Activated CD4-positive, alpha-beta memory T cell treated with anti-CD3 and anti-CD28 coated beads, Interleukin-2, amount 10 ng/mL, durations not matched to agents 7 days and 5 days (primary cell): ENCODE data around the gene FOXN3. TPM values are rescaled to one million over a fixed set of nuclear protein-coding genes. Genes with fewer than 3 reads are reported as not detected.
"Not testable (repeated sequence)": the region's sequence is repeated elsewhere in the genome, so short reads cannot be mapped to it uniquely, and the experiment has no call there.

Experiments
- CTCF ChIA-PET: fragments of 350-600 bp; sonication (Branson Sonifier 250); formaldehyde crosslinking; loops from one replicate; lab custom pipeline; 2021; ENCODE audit warnings: antibody characterized with exemption, inconsistent platforms; lab: Charles Lee
- POLR2A ChIA-PET: fragments of 350-600 bp; sonication (Branson Sonifier 250); formaldehyde crosslinking; loops from one replicate; lab custom pipeline; 2021; ENCODE audit warnings: antibody characterized with exemption; lab: Charles Lee
- DNase-seq: peaks from one replicate; pipeline ENCODE4 v3.0.0-alpha.2; 2020
- H3K27ac Mint-ChIP-seq: one replicate; pipeline ENCODE4 v1.8.0; 2021; ENCODE audit warnings: mild to moderate bottlenecking, mixed read lengths
- H3K27me3 Mint-ChIP-seq: one replicate; pipeline ENCODE4 v1.8.0; 2021; ENCODE audit warnings: mixed read lengths
- H3K36me3 Mint-ChIP-seq: one replicate; pipeline ENCODE4 v1.8.0; 2021; ENCODE audit warnings: low read depth, mixed read lengths
- H3K4me1 Mint-ChIP-seq: one replicate; pipeline ENCODE4 v1.8.0; 2021; ENCODE audit warnings: mixed read lengths
- H3K4me3 Mint-ChIP-seq: one replicate; pipeline ENCODE4 v1.8.0; 2021; ENCODE audit warnings: mild to moderate bottlenecking, mixed read lengths
- H3K9me3 Mint-ChIP-seq: one replicate; pipeline ENCODE4 v1.8.0; 2021; ENCODE audit warnings: mixed read lengths
- total RNA-seq, 2 experiments: library from RNA; stranded (reverse); gene quantifications; one replicate each; pipeline ENCODE4 v1.2.3, GENCODE V29; 2021

The FOXN3 gene
- total RNA-seq, 2 experiments from 2014 or later: 73.1 to 78.3 TPM

DNA sequence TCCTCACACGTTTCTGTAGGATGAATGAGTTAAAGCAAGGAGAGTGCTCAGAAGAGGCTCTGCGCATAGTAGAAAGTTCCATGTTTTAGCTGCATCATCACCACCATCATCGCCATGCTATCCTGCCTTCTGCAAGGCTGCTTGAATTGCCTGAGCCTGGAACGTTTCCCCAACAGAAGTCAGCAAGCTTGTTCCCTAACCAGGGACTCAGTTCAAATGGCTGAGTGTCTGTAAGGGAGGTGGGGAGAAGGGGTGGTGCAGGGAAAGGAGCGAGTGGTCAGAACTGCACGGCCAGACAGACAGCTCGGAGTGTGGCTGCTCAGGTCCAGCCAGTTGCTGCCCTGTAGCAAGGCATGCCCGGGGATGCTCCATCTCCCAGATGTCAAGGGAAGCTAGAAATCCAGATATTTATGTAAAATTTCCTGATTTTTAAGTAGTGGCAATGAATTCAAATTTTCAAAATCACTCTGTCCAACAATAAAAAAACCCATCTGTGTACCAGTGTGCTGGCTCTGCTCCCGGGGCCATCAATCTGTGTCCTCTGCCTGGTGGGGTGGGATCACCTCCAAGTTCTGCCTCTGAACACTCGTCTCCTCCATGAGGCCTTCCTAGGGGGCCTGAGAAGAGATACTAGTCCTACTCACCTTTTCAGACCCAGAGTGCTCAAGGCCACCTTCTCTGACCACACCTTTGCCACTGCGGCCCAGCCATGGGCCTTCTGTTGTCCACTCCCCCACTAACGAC lies 162.7 kb downstream of the FOXN3 start:
- Mint-ChIP-seq H3K27me3 (no peaks in the 10 kb centered on the region), H3K36me3 (peaks cover 36% of the 10 kb centered on the region), H3K27ac (no peak overlapping the region), H3K4me3 (no peak overlapping the region), H3K9me3 (no peaks in the 10 kb centered on the region), H3K4me1 (no peaks in the 10 kb centered on the region)
- no peak for DNase-seq
- POLR2A ChIA-PET: no interaction called here
- CTCF ChIA-PET: no interaction called here

DNA sequence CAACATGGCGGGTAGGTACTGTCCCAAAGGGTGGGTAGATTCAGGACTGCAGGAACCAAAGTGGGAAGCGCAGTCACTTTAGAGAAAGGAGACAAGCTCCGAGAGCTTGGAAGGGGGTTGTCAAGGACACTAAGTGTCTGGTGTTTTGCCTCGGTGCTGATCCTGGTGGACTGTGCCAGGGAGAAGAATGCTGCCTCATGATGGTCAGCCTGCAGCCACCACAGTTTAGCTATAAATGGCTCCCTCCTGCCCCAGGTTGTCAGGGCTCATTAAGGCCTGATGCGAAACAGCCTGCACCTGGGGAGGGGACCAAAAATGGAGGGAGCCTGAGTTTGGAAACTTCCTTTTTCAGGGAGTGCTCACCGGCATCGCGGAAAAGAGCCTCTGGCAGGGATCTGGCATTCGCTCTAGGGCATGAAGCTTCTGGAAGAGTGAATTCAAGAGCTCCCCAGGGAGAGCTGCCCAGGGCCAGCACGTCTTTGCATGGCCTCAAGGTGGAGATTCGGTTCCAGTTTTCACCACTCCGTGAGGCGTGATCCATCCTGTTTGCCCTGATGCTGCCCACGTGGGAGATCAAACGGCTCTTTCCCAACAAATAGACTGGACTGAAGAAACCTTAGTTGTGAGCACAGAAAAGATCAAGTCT lies 164.0 kb downstream of the FOXN3 start:
- Mint-ChIP-seq H3K9me3 (no peaks in the 10 kb centered on the region), H3K4me1 (no peaks in the 10 kb centered on the region), H3K27ac (no peak overlapping the region), H3K4me3 (no peak overlapping the region), H3K36me3 (peaks cover 35% of the 10 kb centered on the region), H3K27me3 (no peaks in the 10 kb centered on the region)
- ChIA-PET POLR2A (no interaction called here), CTCF (no interaction called here)
- no peak for DNase-seq

GRCh38 chr14:89251061-89251460 lies 166.0 kb downstream of the FOXN3 start:
- ChIA-PET POLR2A (no interaction called here), CTCF (no interaction called here)
- no peak overlapping the region for H3K4me3 Mint-ChIP-seq
- no peak overlapping the region for H3K27ac Mint-ChIP-seq
- H3K36me3 Mint-ChIP-seq: peaks cover 27% of the 10 kb centered on the region
- no peaks in the 10 kb centered on the region for H3K27me3 Mint-ChIP-seq
- no peak for DNase-seq
- H3K4me1 Mint-ChIP-seq: no peaks in the 10 kb centered on the region
- no peaks in the 10 kb centered on the region for H3K9me3 Mint-ChIP-seq

DNA sequence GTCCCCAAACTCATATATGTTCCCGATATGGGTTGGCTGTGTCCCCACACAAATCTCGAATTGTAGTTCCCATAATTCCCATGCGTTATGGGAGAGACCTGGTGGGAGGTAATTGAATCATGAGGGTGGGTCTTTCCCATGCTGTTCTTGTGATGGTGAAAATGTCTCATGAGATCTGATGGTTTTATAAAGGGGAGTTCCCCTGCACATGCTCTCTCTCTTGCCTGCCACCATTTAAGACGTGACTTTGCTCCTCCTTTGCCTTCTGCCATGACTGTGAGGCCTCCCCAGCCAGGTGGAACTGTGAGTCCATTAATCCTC lies 166.4 kb downstream of the FOXN3 start:
- DNase-seq, H3K4me1 Mint-ChIP-seq, CTCF ChIA-PET, H3K27ac Mint-ChIP-seq, H3K4me3 Mint-ChIP-seq, H3K27me3 Mint-ChIP-seq, H3K9me3 Mint-ChIP-seq, POLR2A ChIA-PET: not testable (repeated sequence)
- peaks cover 27% of the 10 kb centered on the region for H3K36me3 Mint-ChIP-seq

- no peaks in the 10 kb centered on the region for H3K27me3 Mint-ChIP-seq
- CTCF ChIA-PET: no interaction called here
- H3K9me3 Mint-ChIP-seq: no peaks in the 10 kb centered on the region
- no peak overlapping the region for H3K27ac Mint-ChIP-seq
- no peak for DNase-seq
- H3K4me1 Mint-ChIP-seq: no peaks in the 10 kb centered on the region
- no peak overlapping the region for H3K4me3 Mint-ChIP-seq
- POLR2A ChIA-PET: no interaction called here
- peaks cover 27% of the 10 kb centered on the region for H3K36me3 Mint-ChIP-seq
Measured at GRCh38 chr14:89249972-89250654, 166.9 kb downstream of the FOXN3 start.

DNA sequence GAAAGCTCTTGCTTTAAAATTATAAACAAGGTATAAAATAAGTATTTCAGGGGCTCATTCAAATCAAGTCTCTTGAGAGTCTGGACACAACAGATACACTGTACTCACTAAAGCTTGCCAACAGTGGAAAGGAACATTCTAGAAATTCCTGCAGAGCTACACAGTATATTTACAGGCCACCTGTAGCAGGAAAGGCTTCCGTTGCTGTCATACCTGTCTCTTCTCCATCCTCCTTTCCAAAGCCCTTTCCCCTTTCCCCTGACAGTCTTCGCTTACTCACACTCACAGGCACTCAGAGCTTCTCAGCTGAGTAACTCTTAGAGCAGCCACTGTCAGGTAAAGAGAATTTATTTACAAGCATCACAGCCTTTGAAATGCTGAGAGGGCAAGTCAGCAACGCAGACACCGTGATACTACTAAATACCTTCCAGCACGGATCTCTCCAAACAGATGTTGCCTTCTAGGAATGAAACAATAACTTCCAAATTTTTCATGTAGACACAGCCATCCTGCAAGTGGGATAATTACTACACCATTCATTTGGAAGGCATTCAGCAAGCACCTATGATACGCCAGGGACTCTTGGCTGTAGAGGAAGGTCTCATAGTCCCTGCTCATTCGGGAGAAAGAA lies 167.9 kb downstream of the FOXN3 start:
- peaks cover 24% of the 10 kb centered on the region for H3K36me3 Mint-ChIP-seq
- H3K9me3 Mint-ChIP-seq: no peaks in the 10 kb centered on the region
- POLR2A ChIA-PET: no interaction called here

GRCh38 chr14:89248411-89249064 lies 168.5 kb downstream of the FOXN3 start:
- Mint-ChIP-seq H3K36me3 (peaks cover 22% of the 10 kb centered on the region), H3K4me1 (no peaks in the 10 kb centered on the region), H3K27me3 (no peaks in the 10 kb centered on the region), H3K4me3 (no peak overlapping the region), H3K9me3 (no peaks in the 10 kb centered on the region), H3K27ac (no peak overlapping the region)
- DNase-seq: no peak
- ChIA-PET CTCF (no interaction called here), POLR2A (interaction anchor here (0.5 kb wide), 1 partner anchor 640 kb away, joined by 3 read pairs; no protein-coding TSS in a partner anchor)

More for the DNA sequence above, 167.9 kb downstream of the FOXN3 start:
- Mint-ChIP-seq H3K27me3 (no peaks in the 10 kb centered on the region), H3K4me1 (no peaks in the 10 kb centered on the region), H3K4me3 (no peak overlapping the region), H3K27ac (no peak overlapping the region)
- DNase-seq: no peak
- CTCF ChIA-PET: no interaction called here

DNA sequence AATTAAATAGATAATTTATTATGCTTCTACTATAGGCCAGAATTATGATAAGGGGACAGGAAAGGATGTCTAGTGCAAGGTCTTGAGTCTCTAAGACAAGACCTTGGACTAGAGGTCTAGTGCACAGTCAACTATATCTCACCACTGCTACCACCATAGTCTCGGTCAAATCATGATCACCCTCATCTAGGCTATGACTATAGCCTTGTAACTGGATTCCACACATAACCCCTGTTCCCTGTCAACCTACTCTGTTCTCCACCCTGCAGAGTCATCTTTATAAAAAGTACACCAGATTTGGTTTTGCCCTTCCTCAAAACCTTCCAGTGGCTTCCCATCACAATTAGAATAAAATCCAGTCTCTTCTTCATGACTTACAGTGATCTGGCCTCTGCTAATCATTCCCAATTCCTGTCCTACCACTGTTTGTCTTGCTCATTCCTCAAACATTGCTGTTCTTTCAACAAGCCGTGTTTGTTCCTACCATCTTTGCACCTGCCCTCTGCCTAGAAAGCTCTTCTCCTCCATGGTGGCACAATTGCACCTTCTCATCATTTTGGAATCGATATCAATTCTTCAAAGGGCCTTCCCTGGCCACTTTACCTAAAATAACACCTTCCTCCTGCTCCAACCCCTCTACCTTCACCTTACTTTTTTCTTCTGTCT lies 169.4 kb downstream of the FOXN3 start:
- H3K9me3 Mint-ChIP-seq: no peaks in the 10 kb centered on the region
- no peaks in the 10 kb centered on the region for H3K4me1 Mint-ChIP-seq
- POLR2A ChIA-PET: no interaction called here
- no peak overlapping the region for H3K27ac Mint-ChIP-seq
- no peak for DNase-seq
- no peak overlapping the region for H3K4me3 Mint-ChIP-seq
- CTCF ChIA-PET: no interaction called here
- H3K36me3 Mint-ChIP-seq: peaks cover 14% of the 10 kb centered on the region
- H3K27me3 Mint-ChIP-seq: no peaks in the 10 kb centered on the region

GRCh38 chr14:89246290-89246689 lies 170.7 kb downstream of the FOXN3 start:
- Mint-ChIP-seq H3K36me3 (peaks cover 8% of the 10 kb centered on the region), H3K27me3 (no peaks in the 10 kb centered on the region), H3K4me3 (no peak overlapping the region), H3K27ac (no peak overlapping the region), H3K9me3 (no peaks in the 10 kb centered on the region), H3K4me1 (peaks cover 2% of the 10 kb centered on the region)
- no peak for DNase-seq
- ChIA-PET CTCF (interaction anchor here (0.7 kb wide), 1 partner anchor 667 kb away, joined by 5 read pairs; no protein-coding TSS in a partner anchor), POLR2A (no interaction called here)

GRCh38 chr14:89245802-89246201 lies 171.2 kb downstream of the FOXN3 start:
- Mint-ChIP-seq H3K27ac (no peak overlapping the region), H3K27me3 (no peaks in the 10 kb centered on the region), H3K4me1 (peaks cover 7% of the 10 kb centered on the region), H3K4me3 (no peak overlapping the region), H3K9me3 (no peaks in the 10 kb centered on the region), H3K36me3 (peaks cover 9% of the 10 kb centered on the region)
- POLR2A ChIA-PET: no interaction called here
- CTCF ChIA-PET: no interaction called here
- DNase-seq: no peak

GRCh38 chr14:89244720-89245119 lies 172.3 kb downstream of the FOXN3 start:
- DNase-seq: no peak
- Mint-ChIP-seq H3K36me3 (peaks cover 5% of the 10 kb centered on the region), H3K4me3 (no peak overlapping the region), H3K4me1 (peaks cover 14% of the 10 kb centered on the region), H3K9me3 (no peaks in the 10 kb centered on the region), H3K27me3 (no peaks in the 10 kb centered on the region), H3K27ac (no peak overlapping the region)
- ChIA-PET CTCF (no interaction called here), POLR2A (interaction anchor here (1.2 kb wide), 1 partner anchor 9 kb away, joined by 3 read pairs; no protein-coding TSS in a partner anchor)

DNA sequence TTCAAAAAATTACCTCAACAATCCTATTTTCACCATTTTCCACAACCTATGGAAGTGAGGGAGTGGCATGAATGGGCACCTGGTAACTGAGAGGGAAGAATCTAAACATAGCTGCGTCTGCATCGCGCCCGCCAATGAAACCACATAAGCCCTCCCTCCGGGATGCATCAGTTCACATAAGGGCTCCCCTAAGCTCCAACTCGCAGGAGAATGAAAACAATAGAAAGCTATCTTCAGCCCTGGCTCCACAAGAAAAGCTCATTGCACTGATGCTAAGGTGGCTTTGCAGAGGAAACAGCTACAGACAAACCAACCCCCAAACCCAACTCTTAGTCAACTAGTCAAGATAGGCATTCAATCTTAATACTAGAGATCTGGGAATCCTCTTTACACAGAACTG lies 173.3 kb downstream of the FOXN3 start:
- CTCF ChIA-PET: no interaction called here
- peaks cover 14% of the 10 kb centered on the region for H3K4me1 Mint-ChIP-seq

More for the DNA sequence above, 173.3 kb downstream of the FOXN3 start:
- Mint-ChIP-seq H3K4me3 (no peak overlapping the region), H3K27me3 (no peaks in the 10 kb centered on the region), H3K27ac (no peak overlapping the region), H3K9me3 (no peaks in the 10 kb centered on the region), H3K36me3 (peaks cover 5% of the 10 kb centered on the region)
- no peak for DNase-seq
- POLR2A ChIA-PET: interaction anchor here (1.2 kb wide), 1 partner anchor 8 kb away, joined by 3 read pairs; no protein-coding TSS in a partner anchor
